GM10847 (cell line): ENCODE data around the gene CRYZL1.

Experiments
- POLR2A ChIP-seq: IDR thresholded peaks from 2 replicates; pipeline ENCODE4 v1.6.1; 2011; ENCODE audit not compliant: insufficient read length; ENCODE audit errors: extremely low read depth

CRYZL1 gene

GRCh38 chr21:33541756-33542639 lies 99.5 kb downstream of the CRYZL1 start, which contains the start of gene GART:
GART (minus strand) TSS chr21:33542117; CDS start chr21:33539315, 2,802 bp downstream.
- TF ChIP-seq POLR2A: peak; percentile 60

- no peak for TF ChIP-seq POLR2A
These were observed 100.3 kb downstream of the CRYZL1 start for GRCh38 chr21:33541105-33541711.

GRCh38 chr21:33540711-33541104 lies 100.8 kb downstream of the CRYZL1 start:
- TF ChIP-seq POLR2A: no peak

GRCh38 chr21:33539616-33540015 lies 101.9 kb downstream of the CRYZL1 start:
- no peak for TF ChIP-seq POLR2A
